Activated CD4-positive, alpha-beta memory T cell treated with anti-CD3 and anti-CD28 coated beads for 36 hours (primary cell): ENCODE measurements around the gene HIGD1B. TPM values are rescaled to one million over a fixed set of nuclear protein-coding genes. Genes with fewer than 3 reads are reported as not detected.
"Not testable (repeated sequence)": the region's sequence is repeated elsewhere in the genome, so short reads cannot be mapped to it uniquely, and the experiment has no call there.

Source experiments
- CTCF ChIA-PET: fragments of 350-600 bp; sonication (Branson Sonifier 250); formaldehyde crosslinking; loops from one replicate; lab custom pipeline; 2021; ENCODE audit warnings: antibody characterized with exemption, inconsistent platforms; lab: Charles Lee
- POLR2A ChIA-PET: fragments of 350-600 bp; sonication (Branson Sonifier 250); formaldehyde crosslinking; loops from one replicate; lab custom pipeline; 2021; ENCODE audit warnings: antibody characterized with exemption; lab: Charles Lee
- DNase-seq: peaks from one replicate; pipeline ENCODE4 v3.0.0-alpha.2; 2020
- H3K27ac Mint-ChIP-seq: one replicate; pipeline ENCODE4 v1.8.0; 2021; ENCODE audit warnings: mixed read lengths
- H3K27me3 Mint-ChIP-seq: one replicate; pipeline ENCODE4 v1.8.0; 2021; ENCODE audit warnings: mixed read lengths
- H3K36me3 Mint-ChIP-seq: one replicate; pipeline ENCODE4 v1.8.0; 2021; ENCODE audit warnings: mixed read lengths
- H3K4me1 Mint-ChIP-seq: one replicate; pipeline ENCODE4 v1.8.0; 2021; ENCODE audit warnings: low read depth, mixed read lengths
- H3K4me3 Mint-ChIP-seq: one replicate; pipeline ENCODE4 v1.8.0; 2021; ENCODE audit warnings: mild to moderate bottlenecking, mixed read lengths
- H3K9me3 Mint-ChIP-seq: one replicate; pipeline ENCODE4 v1.8.0; 2021; ENCODE audit warnings: mixed read lengths
- intact Hi-C: fragments of 100-400 bp; cut with micrococcal nuclease; formaldehyde crosslinking; loops from one replicate; pipeline ENCODE4 v1.15.1; 2023
- total RNA-seq, 2 experiments: library from RNA; stranded (reverse); gene quantifications; one replicate each; pipeline ENCODE4 v1.2.3, GENCODE V29; 2021

The HIGD1B gene
- total RNA-seq, 2 experiments from 2014 or later, result not detected

- CTCF ChIA-PET, H3K4me1 Mint-ChIP-seq, POLR2A ChIA-PET, H3K9me3 Mint-ChIP-seq, H3K27ac Mint-ChIP-seq, intact Hi-C loops, DNase-seq, H3K36me3 Mint-ChIP-seq, H3K4me3 Mint-ChIP-seq: not testable (repeated sequence)
- peaks cover 33% of the 10 kb centered on the region for H3K27me3 Mint-ChIP-seq
Measured at GRCh38 chr17:44825236-44825635, 22.4 kb upstream of the HIGD1B start.

GRCh38 chr17:44826123-44826790 is 21.4 kb upstream of the HIGD1B start:
- no peaks in the 10 kb centered on the region for H3K36me3 Mint-ChIP-seq
- ChIA-PET POLR2A (interaction anchor here (0.7 kb wide), 1 partner anchor 17 kb away, joined by 5 read pairs; no protein-coding TSS in a partner anchor), CTCF (interaction anchor here (0.7 kb wide), 1 partner anchor 35 kb away, joined by 5 read pairs; no protein-coding TSS in a partner anchor)
- intact Hi-C loops, result no loop called here
- H3K27me3 Mint-ChIP-seq, result peaks cover 32% of the 10 kb centered on the region
- no peaks in the 10 kb centered on the region for H3K9me3 Mint-ChIP-seq
- H3K4me3 Mint-ChIP-seq, result no peak overlapping the region
- DNase-seq, result no peak
- no peak overlapping the region for H3K27ac Mint-ChIP-seq
- peaks cover 12% of the 10 kb centered on the region for H3K4me1 Mint-ChIP-seq

GRCh38 chr17:44827863-44828262 is 19.8 kb upstream of the HIGD1B start:
- Mint-ChIP-seq H3K27me3 (peaks cover 40% of the 10 kb centered on the region), H3K27ac (no peak overlapping the region), H3K4me1 (peaks cover 12% of the 10 kb centered on the region), H3K4me3 (no peak overlapping the region), H3K36me3 (no peaks in the 10 kb centered on the region), H3K9me3 (no peaks in the 10 kb centered on the region)
- no peak for DNase-seq
- intact Hi-C loops, result no loop called here
- ChIA-PET CTCF (interaction anchor here (1.5 to 1.7 kb wide), 2 partner anchors 17 to 49 kb away, joined by 3 to 10 read pairs; no protein-coding TSS in a partner anchor), POLR2A (no interaction called here)

- Mint-ChIP-seq H3K4me3 (peak overlapping the region; percentile 68), H3K27me3 (peaks cover 44% of the 10 kb centered on the region), H3K4me1 (peaks cover 12% of the 10 kb centered on the region), H3K27ac (no peak overlapping the region), H3K9me3 (no peaks in the 10 kb centered on the region), H3K36me3 (no peaks in the 10 kb centered on the region)
- intact Hi-C loops, result loop anchor here (1.0 kb wide), 1 partner anchor 54 kb away; no protein-coding TSS in a partner anchor
- CTCF ChIA-PET, result interaction anchor here (1.0 to 1.7 kb wide), 3 partner anchors 18 to 53 kb away, joined by 3 to 10 read pairs (median 4); no protein-coding TSS in a partner anchor
- DNase-seq, result peak; percentile 35
- POLR2A ChIA-PET, result no interaction called here
Measured at GRCh38 chr17:44828919-44829522, 18.7 kb upstream of the HIGD1B start.

- H3K9me3 Mint-ChIP-seq, result no peaks in the 10 kb centered on the region
- H3K27ac Mint-ChIP-seq, result no peak within 1 kb of the TSS
- H3K4me1 Mint-ChIP-seq, result peaks cover 12% of the 10 kb centered on the region
- H3K27me3 Mint-ChIP-seq, result peaks cover 46% of the 10 kb centered on the region
- ChIA-PET CTCF (interaction anchor here (1.0 to 2.5 kb wide), 5 partner anchors 19 to 54 kb away, joined by 3 to 10 read pairs (median 4); no protein-coding TSS in a partner anchor), POLR2A (no interaction called here)
- peak within 1 kb of the TSS; percentile 68 for H3K4me3 Mint-ChIP-seq
- intact Hi-C loops, result loop anchor here (1.0 kb wide), 1 partner anchor 54 kb away; no protein-coding TSS in a partner anchor
- DNase-seq, result peak; percentile 20
- no peaks in the 10 kb centered on the region for H3K36me3 Mint-ChIP-seq
Measured at GRCh38 chr17:44829523-44830358, 17.9 kb upstream of the HIGD1B start, which contains the start of gene GJC1. Gene GJC1, minus strand, starts transcription at chr17:44830287. Its CDS starts 24,470 bp downstream, at chr17:44805817.

GRCh38 chr17:44830359-44831288 is 17.1 kb upstream of the HIGD1B start:
- Mint-ChIP-seq H3K27ac (no peak overlapping the region), H3K4me1 (peaks cover 12% of the 10 kb centered on the region), H3K27me3 (peaks cover 46% of the 10 kb centered on the region), H3K4me3 (peak overlapping the region; percentile 68), H3K9me3 (no peaks in the 10 kb centered on the region), H3K36me3 (no peaks in the 10 kb centered on the region)
- POLR2A ChIA-PET, result no interaction called here
- CTCF ChIA-PET, result interaction anchor here (1.1 to 2.5 kb wide), 3 partner anchors 14 to 55 kb away, joined by 3 to 10 read pairs (median 4); no protein-coding TSS in a partner anchor
- intact Hi-C loops, result no loop called here
- DNase-seq, result peak; percentile 19

GRCh38 chr17:44831371-44831770 is 16.3 kb upstream of the HIGD1B start:
- H3K4me3 Mint-ChIP-seq, result no peak overlapping the region
- H3K9me3 Mint-ChIP-seq, result no peaks in the 10 kb centered on the region
- ChIA-PET POLR2A (no interaction called here), CTCF (interaction anchor here (1.0 to 2.5 kb wide), 4 partner anchors 13 to 57 kb away, joined by 3 to 10 read pairs (median 4); no protein-coding TSS in a partner anchor)
- H3K4me1 Mint-ChIP-seq, result peaks cover 12% of the 10 kb centered on the region
- intact Hi-C loops, result no loop called here
- H3K27me3 Mint-ChIP-seq, result peaks cover 46% of the 10 kb centered on the region
- no peak for DNase-seq
- no peaks in the 10 kb centered on the region for H3K36me3 Mint-ChIP-seq
- no peak overlapping the region for H3K27ac Mint-ChIP-seq

- Mint-ChIP-seq H3K9me3 (no peaks in the 10 kb centered on the region), H3K4me1 (peaks cover 12% of the 10 kb centered on the region), H3K4me3 (no peak overlapping the region), H3K27ac (no peak overlapping the region), H3K36me3 (no peaks in the 10 kb centered on the region), H3K27me3 (peaks cover 34% of the 10 kb centered on the region)
- ChIA-PET POLR2A (no interaction called here), CTCF (interaction anchor here (2.5 kb wide), 1 partner anchor 53 kb away, joined by 10 read pairs; no protein-coding TSS in a partner anchor)
- no peak for DNase-seq
- intact Hi-C loops, result no loop called here
Measured at GRCh38 chr17:44832805-44833204, 14.9 kb upstream of the HIGD1B start.

- intact Hi-C loops, result no loop called here
- H3K4me3 Mint-ChIP-seq, result no peak overlapping the region
- DNase-seq, result no peak
- ChIA-PET CTCF (no interaction called here), POLR2A (no interaction called here)
- peaks cover 5% of the 10 kb centered on the region for H3K4me1 Mint-ChIP-seq
- H3K36me3 Mint-ChIP-seq, result no peaks in the 10 kb centered on the region
- H3K27me3 Mint-ChIP-seq, result peaks cover 13% of the 10 kb centered on the region
- no peak overlapping the region for H3K27ac Mint-ChIP-seq
- no peaks in the 10 kb centered on the region for H3K9me3 Mint-ChIP-seq
Measured at GRCh38 chr17:44837196-44837595, 10.5 kb upstream of the HIGD1B start.

- POLR2A ChIA-PET, result no interaction called here
- no peaks in the 10 kb centered on the region for H3K27me3 Mint-ChIP-seq
- intact Hi-C loops, result no loop called here
- peaks cover 5% of the 10 kb centered on the region for H3K4me1 Mint-ChIP-seq
- H3K9me3 Mint-ChIP-seq, result no peaks in the 10 kb centered on the region
- H3K36me3 Mint-ChIP-seq, result no peaks in the 10 kb centered on the region
- no peak overlapping the region for H3K27ac Mint-ChIP-seq
- H3K4me3 Mint-ChIP-seq, result no peak overlapping the region
- no peak for DNase-seq
- CTCF ChIA-PET, result no interaction called here
Measured at GRCh38 chr17:44840274-44840673, 7.4 kb upstream of the HIGD1B start.

- no peak for DNase-seq
- H3K9me3 Mint-ChIP-seq, result no peaks in the 10 kb centered on the region
Measured at GRCh38 chr17:44840936-44841335, 6.7 kb upstream of the HIGD1B start.

More at GRCh38 chr17:44840936-44841335, 6.7 kb upstream of the HIGD1B start:
- Mint-ChIP-seq H3K27ac (peak overlapping the region; percentile 11), H3K27me3 (no peaks in the 10 kb centered on the region), H3K36me3 (no peaks in the 10 kb centered on the region), H3K4me1 (peaks cover 5% of the 10 kb centered on the region), H3K4me3 (no peak overlapping the region)
- intact Hi-C loops, result no loop called here
- ChIA-PET POLR2A (no interaction called here), CTCF (no interaction called here)
